Endothelial cell of umbilical vein (primary cell): ENCODE measurements around the gene RAB28. TPM values are rescaled to one million over a fixed set of nuclear protein-coding genes. Genes with fewer than 3 reads are reported as not detected.

ENCODE experiments used
- BruUV-seq: library from RNA; stranded (reverse); fragments of 400-500 nt; replicated peaks from 2 replicates; lab custom pipeline; 2021; lab: Mats Ljungman, UMichigan
- CTCF ChIA-PET: fragments of 300-600, 350-600 bp; sonication (Branson Sonifier 250); formaldehyde crosslinking; loops from one replicate; lab custom pipeline; 2021; ENCODE audit warnings: antibody characterized with exemption, inconsistent platforms; lab: Charles Lee
- POLR2A ChIA-PET: fragments of 300-600, 350-600 bp; sonication (Branson Sonifier 250); formaldehyde crosslinking; loops from one replicate; lab custom pipeline; 2021; ENCODE audit warnings: antibody characterized with exemption, inconsistent platforms; lab: Charles Lee
- DNase-seq: peaks from one replicate; pipeline ENCODE4 v3.0.0-alpha.2; 2011; ENCODE audit warnings: low read depth, low spot score
- FAIRE-seq: peaks from 2 replicates; lab custom pipeline; 2011; peaks lifted over from hg19 to GRCh38; lab: Jason Lieb, UNC
- H2AFZ ChIP-seq: 2 replicates; pipeline ENCODE4 v1.6.0; 2012; ENCODE audit warnings: low read depth, low read length, control low read depth, inconsistent platforms
- H3K27ac ChIP-seq: 2 replicates; pipeline ENCODE4 v1.5.1; 2011; ENCODE audit warnings: low read depth, mild to moderate bottlenecking, control low read depth, low read length, moderate library complexity; ENCODE audit not compliant: insufficient read depth
- H3K27me3 ChIP-seq, 2 experiments: 2 replicates each; pipeline versions ENCODE4 v1.6.0 to v1.6.1; 2011; ENCODE audit warnings: low read length in 2 of 2, mixed read lengths in 1 of 2; ENCODE audit not compliant: control insufficient read depth in 2 of 2, insufficient read depth in 2 of 2
- H3K36me3 ChIP-seq, 2 experiments: 2 replicates in 1 of 2; 3 replicates in 1 of 2; pipeline ENCODE4 v1.5.1; 2011; ENCODE audit warnings: low read length in 2 of 2, mild to moderate bottlenecking in 1 of 2, moderate library complexity in 1 of 2; ENCODE audit not compliant: control insufficient read depth in 2 of 2, insufficient read depth in 2 of 2; ENCODE audit errors: extremely low read depth in 1 of 2
- H3K4me1 ChIP-seq: 3 replicates; pipeline ENCODE4 v1.5.1; 2011; ENCODE audit warnings: mild to moderate bottlenecking, low read length; ENCODE audit not compliant: control insufficient read depth, insufficient read depth; ENCODE audit errors: extremely low read depth
- H3K4me2 ChIP-seq: 2 replicates; pipeline ENCODE4 v1.6.1; 2011; ENCODE audit warnings: low read length, control low read depth, mixed read lengths; ENCODE audit not compliant: insufficient read depth
- H3K4me3 ChIP-seq, 3 experiments: fragments of 200-600 bp in 1 of 3; sonication (generic), shearing (Covaris generic) in 1 of 3; replicated peaks in 1 of 3; 2 replicates each; pipeline ENCODE4 v1.5.1; 2011 to 2016; ENCODE audit warnings: control low read depth in 3 of 3, low read length in 3 of 3, mild to moderate bottlenecking in 2 of 3, inconsistent platforms in 1 of 3, low read depth in 1 of 3, moderate library complexity in 1 of 3; ENCODE audit not compliant: insufficient read depth in 1 of 3
- H3K79me2 ChIP-seq: 2 replicates; pipeline ENCODE4 v1.6.0; 2012; ENCODE audit warnings: low read length, inconsistent platforms; ENCODE audit not compliant: control insufficient read depth, insufficient read depth
- H3K9ac ChIP-seq: replicated peaks from 2 replicates; pipeline ENCODE3; 2011; ENCODE audit warnings: low read length, control low read depth; ENCODE audit not compliant: insufficient read depth; ENCODE audit errors: extremely low read depth
- H3K9me1 ChIP-seq: replicated peaks from 3 replicates; pipeline ENCODE4 v1.6.0; 2011; ENCODE audit warnings: mild to moderate bottlenecking, low read length; ENCODE audit not compliant: control insufficient read depth, insufficient read depth; ENCODE audit errors: extremely low read depth
- H3K9me3 ChIP-seq: replicated peaks from 2 replicates; pipeline ENCODE4 v1.5.1; 2012; ENCODE audit warnings: low read length, inconsistent platforms; ENCODE audit not compliant: control insufficient read depth, insufficient read depth
- H4K20me1 ChIP-seq: replicated peaks from 2 replicates; pipeline ENCODE3; 2011; ENCODE audit warnings: mild to moderate bottlenecking, low read length; ENCODE audit not compliant: control insufficient read depth, insufficient read depth; ENCODE audit errors: extremely low read depth
- EZH2 ChIP-seq: IDR thresholded peaks from 2 replicates; pipeline ENCODE4 v1.6.1; 2012; ENCODE audit warnings: borderline replicate concordance, low read depth, mild to moderate bottlenecking, moderate library complexity, low read length, inconsistent platforms; ENCODE audit not compliant: severe bottlenecking
- FOS ChIP-seq: IDR thresholded peaks from 2 replicates; pipeline ENCODE4 v1.6.1; 2011; ENCODE audit warnings: mild to moderate bottlenecking, low read length, moderate library complexity, borderline replicate concordance; ENCODE audit not compliant: insufficient read depth
- GATA2 ChIP-seq: IDR thresholded peaks from 2 replicates; pipeline ENCODE4 v1.7.0; 2011; ENCODE audit warnings: low read depth, mild to moderate bottlenecking, moderate library complexity, mixed read lengths, low read length; ENCODE audit not compliant: insufficient read length, insufficient read depth
- JUN ChIP-seq: IDR thresholded peaks from 2 replicates; pipeline ENCODE4 v1.6.1; 2011; ENCODE audit warnings: borderline replicate concordance, low read depth; ENCODE audit not compliant: insufficient read length, insufficient read depth
- MYC ChIP-seq: IDR thresholded peaks from one replicate; pipeline ENCODE4 v1.6.1; 2011; ENCODE audit warnings: mild to moderate bottlenecking, low read depth, low read length
- POLR2A ChIP-seq: IDR thresholded peaks from 2 replicates; pipeline ENCODE4 v1.6.1; 2012; ENCODE audit warnings: low read depth, mild to moderate bottlenecking, control low read depth, low read length
- POLR2AphosphoS5 ChIP-seq: IDR thresholded peaks from 2 replicates; pipeline ENCODE4 v1.6.1; 2012; ENCODE audit warnings: low read depth, mild to moderate bottlenecking, control low read depth, low read length, moderate library complexity; ENCODE audit not compliant: insufficient read depth
- dilution Hi-C: fragments of 300-500 bp; cut with MboI; formaldehyde crosslinking; loops from one replicate; pipeline ENCODE4 v1.15.0; 2019; ENCODE audit warnings: low sequenced_read_pairs; ENCODE audit not compliant: extremely low pct_ligation_motif_present
- intact Hi-C: fragments of 100-400 bp; cut with micrococcal nuclease; formaldehyde crosslinking; loops from one replicate; pipeline ENCODE4 v1.10.0; 2022
- polyA plus RNA-seq, 4 experiments: library from polyadenylated mRNA; depleted of rRNA in 3 of 4; stranded (reverse) in 3 of 4; unstranded in 1 of 4; fragments of >200 nt; gene quantifications; 2 replicates each; pipeline versions ENCODE4 v1.2.1 to v1.2.3, GENCODE V29; 2011 to 2012; ENCODE audit warnings: missing spikeins in 1 of 4
- total RNA-seq: library from RNA; stranded (reverse); gene quantifications from 2 replicates; pipeline ENCODE4 v1.2.3, GENCODE V29; 2021
- TF ChIP-seq, protein P1 (sequence below), 2 donors: IDR thresholded peaks; 1 replicate in 1 of 2; 2 replicates in 1 of 2; pipeline ENCODE4 v1.5.1; 2011; ENCODE audit warnings: low read length in 2 of 2, mild to moderate bottlenecking in 2 of 2, moderate library complexity in 2 of 2, control low read depth in 1 of 2, inconsistent platforms in 1 of 2, low read depth in 1 of 2; ENCODE audit not compliant: insufficient read depth in 1 of 2; ENCODE audit errors: extremely low read depth in 1 of 2
- TF ChIP-seq, protein P2 (sequence below): IDR thresholded peaks from 2 replicates; pipeline ENCODE4 v1.6.1; 2011; ENCODE audit not compliant: insufficient read depth, insufficient read length

RAB28 gene
- total and polyA plus RNA-seq, 2 donors (not counting 3 experiments of a cell fraction or from before 2014, with no cell fraction given): 13.0 to 13.2 TPM

DNA sequence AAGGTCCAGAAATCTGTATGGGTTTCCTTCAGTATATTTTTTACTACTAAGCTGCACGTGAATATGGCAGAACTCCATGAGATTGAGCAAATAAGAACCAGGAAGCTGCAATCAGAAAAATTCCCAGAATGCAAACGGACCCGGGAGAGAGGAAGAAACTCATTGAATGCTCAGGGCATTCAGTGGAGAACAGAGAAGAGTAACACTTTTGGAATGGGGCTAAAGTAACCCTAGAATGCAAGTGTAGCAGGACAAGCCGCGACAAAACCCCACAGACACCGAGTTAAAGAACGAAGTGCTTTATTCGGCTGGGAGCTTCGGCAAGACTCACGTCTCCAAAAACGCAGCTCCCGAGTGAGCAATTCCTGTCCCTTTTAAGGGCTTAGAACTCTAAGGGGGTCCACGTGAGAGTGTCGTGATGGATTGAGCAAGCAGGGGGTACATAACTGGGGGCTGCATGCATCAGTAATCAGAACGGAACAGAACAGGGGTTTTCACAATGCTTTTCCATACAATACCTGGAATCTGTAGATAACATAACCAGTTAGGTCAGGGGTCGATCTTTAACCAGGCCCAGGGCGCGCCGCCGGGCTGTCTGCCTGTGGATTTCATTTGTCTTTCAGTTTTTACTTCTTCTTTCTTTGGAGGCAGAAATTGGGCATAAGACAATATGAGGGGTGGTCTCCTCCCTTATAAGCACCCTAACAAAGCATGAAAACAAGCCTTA lies 56.4 kb downstream of the RAB28 start:
- intact Hi-C loops: no loop called here
- FAIRE-seq (no peak), DNase-seq (no peak)
- Histone ChIP-seq H3K27ac (no peak overlapping the region), H3K36me3 (no peaks in the 10 kb centered on the region), H3K9me1 (no peaks in the 10 kb centered on the region), H3K4me1 (no peaks in the 10 kb centered on the region), H3K9me3 (no peaks in the 10 kb centered on the region), H2AFZ (no peak overlapping the region), H3K27me3 (no peaks in the 10 kb centered on the region), H4K20me1 (no peaks in the 10 kb centered on the region), H3K4me3 (no peak overlapping the region), H3K9ac (no peak overlapping the region), H3K4me2 (no peak overlapping the region), H3K79me2 (no peaks in the 10 kb centered on the region)
- BruUV-seq: no TSS peak
- POLR2A ChIA-PET: no interaction called here
- no peak for TF ChIP-seq MYC
- TF ChIP-seq GATA2: no peak
- TF ChIP-seq POLR2A: no peak
- no peak for TF ChIP-seq POLR2AphosphoS5
- TF ChIP-seq, protein P1, sequence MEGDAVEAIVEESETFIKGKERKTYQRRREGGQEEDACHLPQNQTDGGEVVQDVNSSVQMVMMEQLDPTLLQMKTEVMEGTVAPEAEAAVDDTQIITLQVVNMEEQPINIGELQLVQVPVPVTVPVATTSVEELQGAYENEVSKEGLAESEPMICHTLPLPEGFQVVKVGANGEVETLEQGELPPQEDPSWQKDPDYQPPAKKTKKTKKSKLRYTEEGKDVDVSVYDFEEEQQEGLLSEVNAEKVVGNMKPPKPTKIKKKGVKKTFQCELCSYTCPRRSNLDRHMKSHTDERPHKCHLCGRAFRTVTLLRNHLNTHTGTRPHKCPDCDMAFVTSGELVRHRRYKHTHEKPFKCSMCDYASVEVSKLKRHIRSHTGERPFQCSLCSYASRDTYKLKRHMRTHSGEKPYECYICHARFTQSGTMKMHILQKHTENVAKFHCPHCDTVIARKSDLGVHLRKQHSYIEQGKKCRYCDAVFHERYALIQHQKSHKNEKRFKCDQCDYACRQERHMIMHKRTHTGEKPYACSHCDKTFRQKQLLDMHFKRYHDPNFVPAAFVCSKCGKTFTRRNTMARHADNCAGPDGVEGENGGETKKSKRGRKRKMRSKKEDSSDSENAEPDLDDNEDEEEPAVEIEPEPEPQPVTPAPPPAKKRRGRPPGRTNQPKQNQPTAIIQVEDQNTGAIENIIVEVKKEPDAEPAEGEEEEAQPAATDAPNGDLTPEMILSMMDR (IDR thresholded peaks at IDR 0.05; ENCODE audit: extremely low read depth in 1 of 2, insufficient read depth in 1 of 2, low read depth in 1 of 2, low read length in 2 of 2): no peak
- TF ChIP-seq JUN: no peak
- no peak for TF ChIP-seq FOS
- TF ChIP-seq, protein P2, sequence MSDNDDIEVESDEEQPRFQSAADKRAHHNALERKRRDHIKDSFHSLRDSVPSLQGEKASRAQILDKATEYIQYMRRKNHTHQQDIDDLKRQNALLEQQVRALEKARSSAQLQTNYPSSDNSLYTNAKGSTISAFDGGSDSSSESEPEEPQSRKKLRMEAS: no peak
- TF ChIP-seq EZH2: no peak
- dilution Hi-C loops: no loop called here
- CTCF ChIA-PET: no interaction called here
